SK-N-MC (cell line): ENCODE data around the gene ZNF790.

Experiments
- FOXP2 ChIP-seq: optimal IDR thresholded peaks from 2 replicates; pipeline ENCODE3; 2011; ENCODE audit warnings: mild to moderate bottlenecking, moderate library complexity; ENCODE audit not compliant: insufficient read depth; ENCODE audit errors: extremely low read length, control extremely low read depth
- POLR2AphosphoS5 ChIP-seq: IDR thresholded peaks from 2 replicates; pipeline ENCODE4 v1.6.1; 2012; ENCODE audit warnings: mild to moderate bottlenecking, low read depth, low read length, borderline replicate concordance

DNA sequence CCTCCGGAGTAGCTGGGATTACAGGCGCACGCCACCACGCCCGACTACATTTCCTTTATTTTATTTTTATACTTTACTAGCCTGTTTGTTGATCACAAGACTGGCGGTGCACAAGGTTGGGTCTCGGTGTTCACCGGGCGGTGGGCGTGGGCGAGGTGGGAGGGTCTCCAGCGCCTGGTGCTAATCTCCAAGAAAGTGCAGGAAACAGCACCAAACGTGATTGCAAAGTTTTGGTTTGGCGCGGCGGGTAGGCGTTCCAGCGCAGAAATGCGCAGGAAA is 41.5 kb downstream of the ZNF790 start:
- no peak for TF ChIP-seq FOXP2
- TF ChIP-seq POLR2AphosphoS5: no peak
